Mesenteric fat pad (tissue), 1 donor: ENCODE data around the gene ARSI. TPM values are rescaled to one million over a fixed set of nuclear protein-coding genes. Genes with fewer than 3 reads are reported as not detected.

Experiments
- DNase-seq: peaks from one replicate; pipeline ENCODE4 v3.0.0-alpha.2; 2020; ENCODE audit warnings: low spot score
- total RNA-seq: library from RNA; stranded (reverse); fragmentation: NEBNext Ultra II Directional; extraction: Animal tissue kit (Norgen Biotek cat#: 25700); gene quantifications from one replicate; pipeline ENCODE4 v1.2.1, GENCODE V29; 2021
- donor health status: DM: yes; HTN: yes; CAD: no.

The ARSI gene
- total RNA-seq, 1 donor from 2014 or later = 0.58 TPM

DNA sequence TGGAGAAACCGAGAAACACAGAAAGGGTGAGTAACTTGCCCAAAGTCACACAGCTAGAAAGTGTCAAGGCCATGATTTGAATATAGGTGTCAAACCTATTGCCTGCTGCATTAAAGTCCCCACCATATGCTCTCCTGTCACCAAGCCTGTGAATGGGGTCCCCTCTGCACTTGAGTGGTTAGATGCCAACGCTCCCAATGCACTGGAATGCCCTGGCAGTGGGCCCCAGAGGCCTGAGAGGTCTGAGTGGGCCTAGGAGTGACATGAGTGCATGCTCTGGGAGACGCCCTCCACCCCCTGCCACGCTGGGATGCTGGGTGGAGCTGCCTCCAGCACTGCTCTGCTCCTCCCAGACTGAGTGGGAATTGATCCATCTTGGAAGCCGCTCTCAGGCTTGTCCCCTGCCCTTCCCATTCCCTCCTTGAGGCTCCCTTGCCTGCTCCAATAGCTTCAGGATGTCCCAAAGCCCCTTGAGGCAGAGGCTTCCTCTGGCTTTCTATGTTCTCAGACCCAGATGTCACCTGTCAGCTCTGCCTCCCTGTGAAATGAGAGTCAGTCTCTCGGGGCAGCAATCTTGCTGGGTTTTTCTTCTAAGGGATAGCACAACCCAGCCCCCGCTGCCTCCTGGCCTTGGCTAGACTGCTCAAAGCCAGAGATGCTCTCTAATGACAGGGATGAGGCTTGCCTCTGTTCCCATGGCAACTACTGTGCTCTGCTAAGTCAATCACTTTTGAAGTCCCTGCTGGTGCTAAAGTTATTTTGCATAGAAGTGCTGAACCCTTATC is 6.6 kb upstream of the ARSI start:
- peak; percentile 39 for DNase-seq

DNA sequence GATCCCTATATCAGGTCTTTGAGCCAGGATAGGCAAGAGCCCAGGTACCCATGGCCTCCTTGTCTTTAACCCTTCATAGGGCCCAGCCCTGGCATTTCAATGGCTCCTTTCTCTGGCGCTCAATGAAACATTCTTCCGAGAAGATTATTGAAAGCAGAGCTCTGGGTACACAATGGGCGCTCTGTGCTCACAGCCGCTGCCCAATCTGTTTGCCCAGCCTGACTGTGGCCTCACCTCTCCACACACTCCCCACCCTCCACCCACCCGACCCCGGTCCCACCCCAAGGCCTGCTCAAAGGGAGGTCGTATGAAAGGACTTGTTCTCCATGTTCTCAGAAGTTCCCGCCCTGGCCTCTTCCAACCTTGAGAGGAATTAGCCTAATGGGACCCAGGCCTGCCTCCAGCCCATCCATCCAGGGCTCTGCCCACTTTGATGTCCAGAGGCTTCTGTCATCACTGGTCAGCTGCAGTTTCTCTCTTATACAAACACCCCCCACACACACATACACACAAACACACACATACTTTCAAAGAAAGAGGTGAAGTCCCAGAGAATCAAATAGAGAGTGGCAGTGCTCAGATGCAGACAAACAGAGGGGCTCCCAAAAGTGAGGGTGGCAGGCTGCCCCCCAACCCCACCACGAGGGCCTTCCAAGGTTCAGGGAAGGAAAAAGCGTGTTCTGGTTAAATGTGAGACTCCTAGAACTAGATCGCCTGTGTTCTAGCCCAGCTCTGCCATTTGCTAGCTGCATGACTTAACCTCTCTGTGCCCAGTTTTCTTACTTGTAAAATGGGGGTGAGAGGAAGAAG is 5.1 kb upstream of the ARSI start:
- peak; percentile 37 for DNase-seq

DNA sequence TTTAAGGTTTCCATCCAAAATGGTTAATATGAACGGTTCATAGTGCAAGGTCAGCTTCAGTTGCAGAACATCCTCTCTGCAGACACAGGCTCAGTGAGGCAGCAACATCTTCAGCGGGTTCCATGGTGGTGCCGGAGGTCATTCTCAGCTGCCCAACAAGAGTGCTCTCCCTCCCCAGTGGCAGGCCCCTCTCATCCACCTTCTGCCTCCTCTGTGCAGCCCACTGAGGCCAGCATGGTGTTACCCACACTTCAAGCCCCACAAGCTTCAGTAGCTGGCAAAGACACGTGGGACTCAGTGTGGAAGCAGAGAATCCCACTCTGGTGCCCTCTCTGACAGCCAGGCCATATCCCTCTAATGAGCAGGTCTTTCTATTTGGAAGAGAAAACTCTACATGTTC is 4.1 kb upstream of the ARSI start:
- DNase-seq = peak; percentile 77

GRCh38 chr5:150305557-150305956 is 2.9 kb upstream of the ARSI start:
- DNase-seq = no peak

- no peak for DNase-seq
Measured at GRCh38 chr5:150305095-150305494, 2.4 kb upstream of the ARSI start.

DNA sequence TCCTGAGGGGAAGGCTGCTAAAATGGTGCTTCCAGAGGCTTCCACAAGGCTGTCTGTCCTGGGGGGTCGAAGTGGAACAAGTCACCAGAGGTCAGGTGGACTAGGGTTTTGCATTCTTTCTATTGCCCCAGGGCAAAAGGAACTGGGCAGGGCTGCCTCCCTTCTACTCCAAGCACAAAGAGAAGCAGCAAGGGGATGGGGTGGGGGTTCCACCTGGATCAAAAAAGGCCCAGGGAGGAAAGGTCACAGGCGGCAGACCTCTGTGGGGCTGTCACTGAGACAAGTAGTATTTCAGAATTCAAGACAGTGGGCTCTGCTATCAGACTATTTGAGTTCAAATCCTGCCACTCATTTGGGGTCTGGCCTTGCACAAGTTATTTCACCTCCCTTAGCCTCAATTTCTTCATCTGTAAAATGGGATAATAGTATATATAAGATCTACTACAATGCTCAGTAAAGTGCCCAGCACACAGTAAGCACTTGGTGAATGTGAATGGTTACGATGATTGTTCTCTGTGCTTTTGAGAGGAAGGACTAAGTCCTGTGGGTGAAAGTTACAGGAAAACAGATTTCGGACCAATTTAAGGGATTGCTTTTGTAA is 1.9 kb upstream of the ARSI start:
- DNase-seq = peak; percentile 64

GRCh38 chr5:150303660-150304386 is 1.1 kb upstream of the ARSI start:
- DNase-seq = no peak

GRCh38 chr5:150303070-150303615 is 438 bp upstream of the ARSI start:
- peak; percentile 67 for DNase-seq

DNA sequence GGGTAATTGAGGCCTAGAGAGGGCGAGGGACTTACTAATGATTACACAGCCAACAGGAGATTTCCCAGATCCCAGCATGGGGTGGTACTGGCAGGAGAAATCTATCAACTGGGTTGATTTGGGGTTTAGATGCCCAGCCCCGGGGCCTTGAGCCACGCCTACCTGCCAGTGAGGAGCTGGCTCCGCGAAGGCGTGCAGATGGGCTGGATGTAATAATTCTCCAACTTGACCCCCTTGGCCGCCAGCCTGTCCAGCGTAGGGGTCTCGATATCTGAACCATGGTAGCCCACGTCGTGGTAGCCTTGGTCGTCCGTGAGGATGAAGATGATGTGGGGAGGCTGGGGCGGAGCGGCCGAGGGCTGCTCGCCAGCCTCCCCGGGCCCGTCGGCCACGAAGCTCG is 804 bp downstream of the ARSI start:
- DNase-seq = no peak

GRCh38 chr5:150301170-150301505 is 1.6 kb downstream of the ARSI start:
- DNase-seq = no peak

DNA sequence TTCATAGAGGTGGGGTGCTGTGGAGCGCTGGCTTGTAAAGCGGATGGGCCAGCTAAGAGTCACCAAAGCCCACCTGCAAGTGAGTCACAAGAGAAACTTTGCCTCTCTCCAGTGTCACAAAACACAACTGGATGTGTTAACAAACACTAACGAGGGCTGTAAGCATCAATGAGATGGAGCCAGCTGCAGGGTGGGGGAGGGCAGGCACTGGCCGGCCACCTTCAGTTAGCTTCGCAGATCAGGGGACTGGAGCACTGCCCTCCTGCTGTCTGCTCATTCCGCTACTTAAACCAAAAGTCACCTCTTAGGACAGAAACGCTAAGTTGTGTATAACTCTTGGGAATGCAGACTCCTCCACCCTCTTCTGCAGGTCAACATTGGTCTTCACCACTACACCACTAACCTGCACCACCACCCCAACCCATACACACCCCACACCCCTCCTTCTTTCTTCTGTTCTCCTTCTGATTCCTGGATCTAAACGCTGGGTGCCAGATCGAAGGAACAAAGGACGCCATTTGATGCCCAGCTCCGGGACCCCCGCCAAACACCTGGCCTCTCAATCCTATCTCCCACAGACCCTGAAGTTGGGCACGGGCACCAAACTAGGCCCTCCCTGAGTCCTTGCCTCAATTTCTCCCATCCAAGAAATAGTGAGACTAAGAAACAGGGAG is 2.1 kb downstream of the ARSI start:
- DNase-seq = no peak

DNA sequence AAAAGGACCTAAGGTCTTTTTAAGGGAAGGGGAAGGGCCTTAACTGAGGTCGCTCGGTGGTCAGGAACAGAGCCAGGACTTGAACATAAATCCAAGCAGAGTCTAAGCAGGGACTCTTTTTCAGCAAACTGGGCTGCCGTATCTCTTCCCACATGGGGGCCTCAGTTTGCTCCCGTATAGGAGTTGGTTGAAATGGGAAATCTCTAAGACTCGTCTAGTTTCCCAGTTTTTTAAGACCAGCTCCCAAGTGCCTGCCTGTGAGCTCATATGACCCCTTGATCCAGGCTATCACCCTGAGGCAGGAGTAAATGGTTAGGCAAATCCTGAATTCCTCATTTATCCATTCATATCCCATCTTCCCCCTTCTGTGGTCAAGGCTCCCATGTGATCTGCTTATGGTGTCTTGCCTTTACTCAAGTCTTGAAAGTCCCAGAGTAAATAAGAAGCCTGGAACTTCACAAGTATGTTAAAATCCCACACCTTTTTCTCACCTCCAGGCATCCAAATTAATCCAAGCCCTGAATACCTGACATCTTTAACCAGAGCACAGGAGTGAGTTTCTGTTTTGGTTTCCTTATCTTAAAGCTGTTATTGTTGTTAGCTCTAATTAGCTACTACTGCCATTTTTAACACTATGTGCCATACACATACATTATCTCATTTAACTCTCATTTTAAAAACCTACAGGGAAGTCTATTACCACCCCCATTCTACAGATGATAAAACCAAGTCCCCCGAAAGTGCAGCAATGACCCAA is 3.0 kb downstream of the ARSI start:
- DNase-seq = no peak

- DNase-seq = peak; percentile 45
Measured at GRCh38 chr5:150298701-150299451, 3.8 kb downstream of the ARSI start.

DNA sequence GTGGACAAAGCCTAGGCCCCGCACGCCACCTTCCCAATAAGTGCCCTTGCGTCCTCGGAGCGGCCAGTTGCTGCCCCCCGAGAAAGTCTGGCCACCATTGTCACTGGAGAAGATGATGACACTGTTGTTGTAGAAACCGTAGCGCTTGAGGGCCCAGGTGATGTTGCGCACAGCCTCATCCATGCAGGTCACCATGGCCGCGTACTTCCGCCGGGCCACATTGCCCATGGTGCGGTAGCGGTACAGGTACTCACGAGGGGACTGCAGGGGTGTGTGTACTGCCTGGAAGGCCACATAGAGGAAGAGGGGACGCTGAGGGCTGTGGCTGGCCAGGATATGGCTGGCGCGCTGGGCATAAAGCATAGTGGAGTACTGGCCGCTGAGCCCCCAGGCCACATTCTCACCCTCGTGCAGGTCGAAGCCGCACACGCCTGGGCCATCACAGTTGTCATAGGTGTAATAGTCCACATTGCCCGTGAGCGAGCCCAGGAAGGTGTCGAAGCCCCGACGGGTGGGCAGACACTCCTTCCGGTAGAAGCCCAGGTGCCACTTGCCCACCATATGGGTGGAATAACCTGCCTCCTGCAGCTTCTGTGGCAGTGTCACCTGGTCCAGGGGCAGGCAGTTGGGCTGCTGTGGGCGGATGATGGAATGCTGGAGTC is 4.6 kb downstream of the ARSI start:
- peak; percentile 76 for DNase-seq

DNA sequence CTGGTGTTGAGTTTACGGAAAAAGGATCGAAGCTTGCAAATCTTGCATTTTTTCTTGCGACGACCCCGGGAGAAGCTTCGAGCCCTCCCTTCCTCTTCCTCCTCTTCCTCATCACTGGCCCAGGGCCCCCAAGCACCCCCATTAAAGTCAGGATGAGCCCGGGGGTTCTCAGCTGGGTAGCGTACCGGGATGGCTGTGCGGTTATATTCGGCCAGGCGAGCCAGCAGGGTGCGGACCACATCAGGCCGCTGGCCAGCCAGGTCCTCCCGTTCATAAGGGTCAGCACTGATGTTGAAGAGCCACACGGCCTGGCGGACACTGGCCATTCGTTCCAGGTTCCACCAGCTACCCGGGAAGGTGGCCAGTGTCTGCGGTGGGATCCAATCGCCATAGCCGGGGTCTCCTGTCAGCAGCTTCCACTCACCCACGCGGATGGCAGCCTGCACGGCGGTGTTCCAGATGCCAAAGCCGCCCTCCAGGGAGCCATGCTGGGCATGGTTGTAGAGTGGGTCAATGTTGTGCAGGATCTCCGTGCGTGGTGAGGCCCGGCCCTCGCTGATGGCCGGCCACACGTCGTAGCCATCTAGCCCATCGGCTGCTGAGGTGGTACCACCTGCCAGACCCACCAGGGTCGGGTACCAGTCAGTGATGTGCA is 5.3 kb downstream of the ARSI start:
- peak; percentile 81 for DNase-seq

GRCh38 chr5:150296496-150296895 is 6.2 kb downstream of the ARSI start:
- DNase-seq = no peak

GRCh38 chr5:150295741-150296486 is 6.8 kb downstream of the ARSI start:
- DNase-seq = no peak
